CD4-positive, alpha-beta T cell treated with Interleukin-4 for 1 hour (primary cell): ENCODE measurements around the gene ZC3H4.
"Not testable (repeated sequence)": the region's sequence is repeated elsewhere in the genome, so short reads cannot be mapped to it uniquely, and the experiment has no call there.

Source experiments
- DNase-seq, 2 donors: peaks; one replicate each; pipeline ENCODE4 v3.0.0-alpha.2; 2020 to 2022

ZC3H4 gene

DNA sequence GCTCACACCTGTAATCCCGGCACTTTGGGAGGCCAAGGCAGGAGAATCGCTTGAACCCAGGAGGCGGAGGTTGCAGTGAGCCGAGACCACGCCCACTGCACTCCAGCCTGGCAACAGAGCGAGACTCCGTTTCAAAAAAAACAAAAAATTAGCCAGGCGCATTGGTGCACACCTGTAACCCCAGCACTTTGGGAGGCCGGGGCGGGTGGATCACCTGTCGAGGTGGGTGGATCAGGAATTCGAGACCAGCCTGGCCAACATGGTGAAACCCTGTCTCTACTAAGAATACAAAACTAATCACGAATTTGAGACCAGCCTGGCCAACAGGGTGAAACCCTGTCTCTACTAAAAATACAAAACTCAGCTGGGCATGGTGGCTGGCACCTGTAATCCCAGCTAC is 35.2 kb downstream of the ZC3H4 start:
- DNase-seq, result not testable (repeated sequence)

DNA sequence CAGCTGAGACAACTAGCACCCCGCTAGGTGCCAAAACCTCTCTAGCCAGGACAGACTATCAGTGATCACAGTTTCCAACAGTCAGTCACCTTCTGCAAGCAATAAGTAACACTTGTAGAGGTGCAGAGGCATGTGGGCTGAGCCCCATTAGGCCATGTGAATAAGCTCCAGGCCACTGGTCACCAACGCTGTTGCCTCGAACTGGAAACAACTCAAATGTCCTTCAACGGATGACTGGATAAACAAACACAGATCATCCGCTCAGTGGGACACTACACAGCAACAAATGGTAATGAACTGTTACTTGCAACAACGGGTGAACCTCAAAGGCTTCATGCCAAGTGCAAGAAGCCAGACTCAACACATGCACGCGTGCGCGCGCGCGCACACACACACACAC is 37.6 kb downstream of the ZC3H4 start:
- no peak for DNase-seq

DNA sequence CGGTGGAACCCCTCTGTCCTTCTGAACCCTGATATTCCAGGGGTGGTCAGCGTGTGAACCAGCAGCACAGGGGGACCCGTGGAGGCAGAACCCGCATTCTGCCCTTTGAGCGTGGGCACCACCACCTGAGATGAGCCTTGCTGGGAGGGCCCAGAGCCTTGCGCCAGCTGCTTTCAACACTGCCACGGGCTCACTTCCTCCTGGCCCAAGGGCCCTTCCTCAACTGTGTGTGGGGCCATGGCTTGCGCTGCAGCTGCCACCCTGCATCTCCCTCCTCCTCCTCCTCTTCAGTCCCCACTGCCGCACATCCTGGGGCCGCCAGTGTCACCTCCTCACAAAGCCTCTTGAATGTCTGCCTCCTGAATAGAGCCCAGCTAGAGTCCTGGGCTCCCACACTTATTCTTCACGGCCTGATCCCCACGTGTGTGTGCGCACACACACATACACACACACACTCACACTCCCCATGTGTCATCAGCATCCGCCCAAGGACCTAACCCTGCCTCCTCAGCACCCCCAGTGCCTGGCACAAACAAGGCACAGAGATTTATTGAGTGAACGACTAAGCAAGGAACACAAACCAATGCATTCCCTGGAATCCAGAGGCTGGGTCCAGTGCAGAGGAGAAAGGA is 38.3 kb downstream of the ZC3H4 start:
- DNase-seq, result peak in 1 of 2 donors; percentile 26

DNA sequence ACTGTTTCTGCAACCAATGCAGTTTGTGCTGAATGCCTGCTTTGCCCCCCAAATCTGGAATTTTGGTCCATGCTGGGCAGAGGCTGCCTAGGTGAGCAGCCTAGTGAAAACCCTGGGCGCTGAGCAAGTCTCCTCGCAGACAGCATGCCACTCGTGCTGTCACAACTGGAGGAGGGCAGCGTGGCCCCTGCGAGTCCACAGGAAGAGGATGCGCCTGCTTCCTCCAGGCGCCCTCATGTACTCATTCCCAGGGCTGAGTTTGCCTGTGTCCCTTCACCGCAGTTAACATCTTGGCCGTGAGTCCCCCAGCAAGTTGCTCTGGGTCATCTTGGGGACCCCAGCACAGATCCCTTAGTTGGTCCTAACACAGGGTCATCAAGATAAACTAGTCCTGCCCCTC is 39.0 kb downstream of the ZC3H4 start:
- no peak for DNase-seq

DNA sequence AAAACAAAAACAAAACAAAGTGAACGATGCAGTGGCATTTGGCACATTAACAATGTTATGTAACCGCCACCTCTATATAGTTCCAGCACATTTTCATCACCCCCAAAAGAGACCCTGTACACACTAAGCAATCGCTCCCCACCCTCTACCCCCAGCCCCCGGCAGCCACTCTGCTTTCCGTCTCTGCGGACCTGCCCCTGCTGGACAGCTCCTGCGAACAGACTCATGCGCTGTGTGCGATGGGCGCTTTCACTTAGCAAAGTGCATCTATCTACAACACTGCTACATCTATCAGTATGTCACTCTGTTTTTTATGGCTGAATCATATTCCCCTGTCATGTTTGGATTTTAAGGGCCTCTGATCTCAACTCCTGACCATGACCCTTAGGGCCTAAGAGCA is 40.0 kb downstream of the ZC3H4 start:
- DNase-seq, result no peak

DNA sequence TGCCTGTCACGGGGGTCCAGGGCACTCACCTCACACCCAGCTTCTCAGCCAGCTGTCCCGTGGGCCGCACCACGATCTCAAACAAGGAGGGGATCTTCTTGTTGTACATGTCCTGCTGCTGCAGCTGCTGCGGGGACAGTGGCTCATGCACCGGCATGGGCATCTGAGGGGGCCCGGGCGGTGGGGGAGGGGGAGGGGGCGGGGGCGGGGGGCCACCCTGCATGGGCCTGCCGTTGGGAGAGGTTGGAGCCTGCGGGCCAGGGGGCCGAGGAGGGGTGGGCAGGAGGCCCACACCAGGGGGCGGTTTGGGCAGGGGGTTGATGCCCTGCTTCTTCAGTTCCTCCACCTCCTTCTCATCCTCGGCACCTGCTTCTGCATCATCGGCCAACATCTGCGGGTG is 41.3 kb downstream of the ZC3H4 start:
- no peak for DNase-seq

DNA sequence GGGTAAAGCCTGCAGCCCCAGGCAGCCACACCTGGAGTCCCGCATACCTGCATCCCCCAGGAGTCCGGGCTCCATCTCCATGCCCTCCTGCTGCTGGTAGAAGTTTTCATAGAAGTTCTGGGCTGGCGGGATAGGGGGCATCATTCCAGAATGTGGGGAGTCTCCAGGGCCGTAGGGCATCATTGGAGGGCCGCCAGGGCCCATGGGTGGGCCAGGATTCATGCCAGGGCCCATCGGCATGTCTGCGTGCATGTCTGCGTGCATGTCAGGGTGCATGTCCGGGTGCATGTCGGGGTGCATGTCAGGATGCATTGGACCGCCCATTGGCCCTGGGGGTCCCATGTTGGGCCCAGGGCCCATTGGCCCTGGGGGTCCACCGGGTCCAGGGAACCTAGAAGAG is 41.8 kb downstream of the ZC3H4 start:
- DNase-seq, result no peak

DNA sequence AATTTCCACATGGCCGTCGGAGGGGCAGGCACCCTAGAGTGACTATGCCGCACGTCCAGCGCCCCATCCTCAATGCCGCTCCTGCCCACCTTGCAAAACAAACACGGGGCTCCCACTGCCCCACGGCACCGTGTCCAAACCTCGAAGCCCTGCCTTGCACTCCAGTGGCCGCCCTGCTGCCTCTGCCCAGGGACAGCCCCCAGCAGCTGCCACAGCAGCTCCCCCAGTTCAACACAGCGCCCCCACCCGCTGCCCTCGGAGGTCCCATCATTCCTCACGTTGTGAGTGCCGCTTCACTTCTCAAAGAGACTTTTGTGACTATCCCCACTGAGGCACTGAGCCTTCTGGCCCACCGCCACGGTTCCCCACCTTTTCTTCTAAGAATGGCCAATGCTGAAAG is 42.8 kb downstream of the ZC3H4 start:
- no peak for DNase-seq

DNA sequence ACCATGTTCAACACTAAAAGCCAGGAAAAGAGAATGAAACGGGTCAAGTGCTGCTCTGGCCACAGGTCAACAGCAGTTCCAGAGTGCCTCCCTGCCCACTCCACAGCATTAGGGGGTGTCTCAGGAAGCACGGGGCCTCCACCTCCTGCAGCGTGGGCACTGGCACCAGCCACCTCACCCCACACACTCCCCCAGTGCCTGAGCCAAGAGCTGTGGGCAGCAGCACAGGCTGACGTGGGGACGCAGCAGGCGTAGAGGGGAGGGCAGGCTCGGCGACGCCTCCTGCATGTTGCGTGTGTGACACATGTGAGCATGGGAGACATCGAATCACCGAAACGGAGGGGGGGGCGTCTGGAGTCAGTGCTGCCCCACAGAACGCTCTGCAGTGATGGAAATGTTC is 43.8 kb downstream of the ZC3H4 start:
- DNase-seq, result no peak

DNA sequence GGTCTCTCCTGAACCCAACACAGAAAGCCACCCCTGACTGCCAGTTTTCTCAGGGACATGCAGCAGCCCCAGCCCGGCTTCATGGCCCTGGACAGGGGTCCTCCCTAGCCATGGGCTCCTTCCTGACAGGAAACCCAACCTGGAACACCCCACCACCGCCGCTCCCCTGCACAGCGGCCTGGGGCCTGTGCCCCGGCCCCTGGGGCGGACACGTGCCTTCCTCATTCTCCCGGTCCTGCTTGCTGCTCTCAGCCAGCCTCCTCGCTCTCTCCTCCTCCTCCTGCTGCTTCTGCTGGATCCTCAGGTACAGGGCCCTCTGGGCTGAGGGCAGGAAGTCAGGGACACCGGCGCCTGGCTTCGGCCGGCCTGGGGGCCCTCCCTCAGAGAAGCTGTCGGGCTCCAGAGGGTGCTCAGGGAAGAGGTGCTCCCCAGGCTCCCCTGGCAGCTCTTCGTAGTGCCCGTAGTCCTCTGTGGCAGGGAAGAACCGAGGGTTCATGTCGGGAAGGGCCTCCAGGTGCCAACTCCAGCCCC is 44.6 kb downstream of the ZC3H4 start:
- DNase-seq, result no peak

DNA sequence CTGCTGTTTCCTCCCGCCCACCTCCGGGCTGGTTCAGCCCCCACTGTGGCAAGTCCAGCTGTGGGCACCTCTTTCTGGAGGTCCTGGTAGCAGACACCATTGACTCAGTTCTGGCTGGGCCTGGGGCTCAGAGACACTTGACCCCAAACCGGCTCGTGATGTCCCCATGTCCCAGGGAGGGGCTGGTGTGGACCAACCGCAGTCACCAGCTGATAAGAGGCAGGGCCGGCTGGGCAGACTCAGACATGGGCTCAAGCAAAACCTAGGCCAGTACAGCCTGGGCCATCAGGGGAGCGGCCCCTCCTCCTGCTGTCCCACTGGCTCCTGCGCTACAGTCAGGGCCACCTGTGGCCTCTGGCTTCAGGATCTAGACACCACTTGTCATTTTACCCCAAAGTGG is 45.3 kb downstream of the ZC3H4 start:
- DNase-seq, result no peak

DNA sequence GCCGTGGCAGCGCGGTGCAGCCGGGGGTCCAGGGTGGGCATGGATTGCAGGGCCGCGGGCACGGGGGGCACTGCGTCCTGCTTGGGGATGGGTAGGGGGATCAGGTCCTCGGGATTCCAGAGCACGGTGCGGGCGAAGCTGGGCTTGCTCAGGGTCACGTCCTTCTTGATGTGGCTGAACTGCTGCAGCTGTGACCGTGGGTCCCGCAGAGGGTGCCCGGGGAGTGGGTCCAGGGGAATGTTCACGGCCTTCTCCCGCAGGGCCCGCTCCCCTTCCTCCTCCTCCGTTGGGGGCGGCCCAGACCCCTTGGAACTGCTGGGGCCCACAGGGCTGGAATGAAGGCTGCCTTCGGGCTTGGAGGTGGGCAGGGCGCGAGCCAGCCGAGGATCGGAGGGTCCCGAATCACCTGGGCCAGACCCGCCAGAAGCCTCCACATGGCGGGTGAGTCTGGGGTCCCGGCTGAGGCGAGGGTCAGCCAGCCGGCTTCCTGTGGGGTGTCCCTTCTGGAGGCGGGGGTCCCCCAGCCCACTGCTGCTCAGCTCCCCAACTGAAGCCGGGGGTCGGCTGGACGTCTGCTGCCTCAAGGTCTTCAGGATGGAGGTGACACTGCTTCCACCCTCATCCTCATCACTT is 46.2 kb downstream of the ZC3H4 start:
- no peak for DNase-seq

DNA sequence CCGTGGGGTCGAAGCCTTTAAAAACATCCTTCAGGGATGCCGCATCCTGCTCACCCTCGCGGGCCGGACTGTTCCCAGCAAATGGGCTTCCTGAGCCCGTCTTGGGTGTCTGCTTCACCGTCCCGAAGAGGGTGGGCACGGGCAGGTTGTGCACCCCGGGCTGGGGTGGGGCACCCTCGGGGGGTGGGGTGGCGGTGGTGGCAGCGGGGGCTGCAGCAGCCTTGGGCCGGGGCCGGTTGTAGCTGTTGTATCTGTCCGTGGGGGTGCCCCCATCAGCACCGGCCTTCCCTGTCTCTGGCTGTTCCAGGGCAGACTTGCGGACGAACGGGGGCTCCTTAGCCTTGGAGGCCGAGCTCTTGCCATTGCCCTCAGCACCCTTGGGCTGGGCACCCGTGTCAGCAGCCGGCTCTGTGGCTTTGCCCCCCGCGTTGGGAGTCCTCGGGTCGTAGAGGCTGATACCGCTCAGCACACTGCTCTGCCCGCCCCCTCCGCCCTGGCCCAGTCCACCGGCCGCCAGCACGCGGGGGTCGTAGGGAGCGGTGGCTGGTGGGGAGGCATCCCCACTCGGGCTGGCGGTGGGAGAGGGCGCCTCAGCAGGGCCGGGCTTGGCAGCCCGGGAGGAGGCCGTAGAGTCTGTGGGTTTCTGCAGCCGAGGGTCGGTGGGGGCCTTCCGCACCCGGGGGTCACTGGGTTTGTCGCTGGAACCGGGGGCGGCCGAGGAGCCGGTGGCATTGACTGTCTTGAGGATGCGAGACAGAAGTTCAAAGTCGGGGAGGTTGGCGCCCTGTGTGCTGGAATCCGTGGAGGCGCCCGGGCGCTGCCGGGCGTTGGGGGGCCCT is 47.0 kb downstream of the ZC3H4 start:
- DNase-seq, result no peak

DNA sequence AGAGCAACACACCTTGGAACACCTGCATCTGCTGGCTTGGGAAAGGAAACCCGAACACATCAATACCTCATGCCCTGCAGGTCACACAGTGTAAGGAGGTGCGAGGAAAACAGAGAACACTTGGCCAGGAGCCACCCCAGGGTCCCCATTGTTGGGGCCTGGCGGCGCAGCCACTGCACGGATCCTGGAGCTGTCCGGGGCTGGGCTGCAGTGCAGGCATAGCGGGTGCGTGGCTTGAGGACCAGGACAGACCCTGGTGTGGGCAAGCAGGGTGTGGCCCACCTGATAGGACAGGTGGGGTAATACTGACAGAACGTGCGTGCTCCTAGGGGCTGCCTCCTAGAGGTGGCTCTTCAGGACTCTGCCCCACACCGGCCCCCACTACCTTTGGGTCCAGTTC is 48.3 kb downstream of the ZC3H4 start:
- DNase-seq, result no peak

DNA sequence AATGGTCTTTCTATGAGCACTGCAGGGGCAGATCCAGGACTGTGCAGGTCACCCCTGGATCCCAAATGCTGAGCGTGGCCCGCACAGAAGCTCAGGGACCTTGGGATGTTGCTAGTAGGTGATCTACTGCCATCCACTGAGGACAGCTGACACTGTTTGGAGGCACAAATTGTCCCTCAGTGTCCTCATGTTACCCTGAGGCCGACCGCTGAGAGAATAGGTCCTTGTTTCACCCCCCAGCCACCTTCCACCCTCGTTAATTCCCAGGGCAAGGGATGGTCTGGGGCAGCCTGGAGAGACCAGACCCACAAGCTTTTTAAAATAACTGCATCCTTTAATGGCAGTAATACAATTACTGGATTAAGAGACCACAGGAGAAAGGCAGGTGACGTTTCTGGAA is 49.7 kb downstream of the ZC3H4 start:
- DNase-seq, result no peak

DNA sequence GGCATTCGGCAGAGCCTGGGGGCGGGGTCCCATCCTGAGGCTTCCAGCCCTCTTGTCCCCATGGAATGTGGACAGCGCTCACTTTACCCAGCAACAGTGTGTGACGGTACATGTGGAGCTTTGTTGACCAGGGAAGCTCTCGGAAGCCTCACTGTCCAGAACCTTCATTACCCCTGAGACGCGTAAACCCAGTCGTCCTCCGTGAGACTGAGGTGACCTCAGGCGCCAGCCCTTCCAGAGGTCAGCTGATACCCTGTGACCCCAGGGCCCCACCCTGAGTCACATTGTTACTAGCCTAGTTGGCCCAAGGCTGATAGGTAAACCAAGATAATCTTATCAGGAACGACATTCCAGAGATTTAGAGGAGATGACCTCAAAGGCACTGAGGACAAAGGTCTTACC is 55.0 kb downstream of the ZC3H4 start:
- DNase-seq, result no peak

DNA sequence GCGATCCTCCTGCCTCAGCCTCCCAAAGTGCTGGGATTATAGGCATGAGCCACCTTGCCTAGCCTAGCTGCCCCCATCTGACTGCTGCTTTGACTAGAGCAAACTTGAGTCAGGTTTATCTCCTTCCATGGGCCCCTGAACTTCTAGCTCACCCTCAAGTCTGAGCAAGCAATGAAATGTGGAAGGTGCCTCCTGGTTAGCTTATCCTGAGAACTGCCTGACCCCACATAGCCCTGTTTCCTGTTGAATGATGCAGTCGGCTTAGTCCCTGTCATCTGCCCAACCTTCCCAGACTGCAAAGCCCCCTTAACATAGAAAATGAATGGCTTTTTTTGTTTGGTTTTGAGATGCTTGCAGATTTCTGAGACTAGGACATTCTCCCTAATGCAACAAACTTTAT is 56.2 kb downstream of the ZC3H4 start:
- DNase-seq, result no peak

DNA sequence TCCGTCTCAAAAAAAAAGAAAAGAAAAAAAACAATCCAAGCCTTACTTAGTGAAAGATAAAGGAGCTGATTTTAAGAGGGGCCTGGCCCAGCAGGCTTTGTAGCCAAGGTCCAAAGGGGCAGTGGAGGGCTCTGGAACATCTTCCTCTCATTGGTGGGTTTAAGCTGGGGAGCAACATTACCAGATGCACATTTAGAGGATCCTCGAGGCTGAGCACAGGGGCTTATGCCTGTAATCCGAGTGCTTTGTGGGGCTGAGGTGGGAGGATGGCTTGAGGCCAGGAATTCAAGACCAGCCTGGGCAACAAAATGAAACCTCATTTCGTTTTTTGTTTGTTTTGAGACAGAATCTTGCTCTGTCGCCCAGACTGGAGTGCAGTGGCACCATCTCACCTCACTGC is 57.2 kb downstream of the ZC3H4 start:
- DNase-seq, result no peak

DNA sequence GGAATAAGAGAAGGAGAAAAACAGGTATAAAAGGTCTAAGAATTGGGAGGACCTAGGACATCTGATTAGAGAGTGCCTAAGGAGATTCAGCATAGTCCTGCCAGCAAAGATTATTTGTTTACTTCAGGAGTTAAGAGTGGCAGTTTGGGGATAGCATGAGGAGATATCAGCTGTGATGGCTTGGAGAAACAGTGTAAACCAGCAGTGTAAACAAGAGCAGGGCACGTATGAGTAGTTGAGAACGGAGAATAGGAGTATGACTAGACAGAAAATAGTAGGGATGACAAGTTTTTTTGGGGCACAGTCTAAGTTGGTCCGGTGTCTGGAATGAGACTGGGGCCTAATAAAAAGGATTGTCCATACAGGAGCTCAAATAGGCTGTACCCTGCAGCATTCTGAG is 63.0 kb downstream of the ZC3H4 start:
- not testable (repeated sequence) for DNase-seq

DNA sequence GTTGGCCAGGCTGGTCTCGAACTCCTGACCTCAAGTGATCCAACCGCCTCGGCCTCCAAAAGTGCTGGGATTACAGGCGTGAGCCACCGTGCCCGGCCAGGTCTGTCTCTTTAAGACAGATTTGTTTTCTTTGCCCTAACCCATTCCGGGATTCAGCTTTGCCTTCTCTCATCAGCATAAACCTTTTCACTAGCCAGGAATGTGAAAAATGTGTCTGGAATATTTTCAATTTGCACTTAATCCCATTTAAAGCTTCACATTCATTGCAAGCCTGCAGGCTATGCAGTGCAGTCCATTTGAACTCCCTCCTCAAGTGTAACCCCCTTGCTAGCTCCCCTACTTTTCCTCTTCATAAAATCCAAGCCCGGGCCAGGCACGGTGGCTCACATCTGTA is 64.3 kb downstream of the ZC3H4 start:
- no peak for DNase-seq

DNA sequence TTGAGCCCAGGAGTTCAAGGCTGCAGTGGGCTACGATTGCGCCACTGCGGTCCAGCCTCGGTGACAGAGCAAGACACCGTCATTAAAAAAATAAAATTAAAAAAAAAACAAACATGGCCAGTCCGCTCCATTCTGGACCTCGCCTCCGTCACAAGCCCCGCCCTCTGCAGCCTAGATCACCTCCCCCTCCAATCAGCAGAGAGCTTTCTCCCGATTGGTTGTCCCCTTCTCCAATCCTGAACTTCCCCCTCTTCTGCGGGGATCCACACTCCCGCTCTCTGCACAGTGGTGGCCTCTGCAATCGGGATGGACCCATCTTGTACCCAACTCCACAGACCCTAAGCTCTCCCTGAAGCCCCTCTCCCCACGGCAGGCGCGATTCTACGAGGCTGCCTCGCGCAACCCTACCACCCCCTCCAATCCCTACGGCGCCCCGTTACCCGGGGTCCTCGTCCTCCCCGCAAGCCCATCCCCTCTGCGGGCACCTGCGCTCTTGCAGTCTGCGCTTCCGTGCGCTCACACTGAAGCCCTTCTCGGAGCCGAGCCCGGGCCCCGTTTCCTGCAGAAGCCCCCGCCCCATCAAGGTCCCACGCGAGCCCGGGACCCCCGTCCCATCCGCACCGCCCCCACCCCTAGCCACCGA is 65.7 kb downstream of the ZC3H4 start:
- peak; percentile 80 to 82 for DNase-seq

DNA sequence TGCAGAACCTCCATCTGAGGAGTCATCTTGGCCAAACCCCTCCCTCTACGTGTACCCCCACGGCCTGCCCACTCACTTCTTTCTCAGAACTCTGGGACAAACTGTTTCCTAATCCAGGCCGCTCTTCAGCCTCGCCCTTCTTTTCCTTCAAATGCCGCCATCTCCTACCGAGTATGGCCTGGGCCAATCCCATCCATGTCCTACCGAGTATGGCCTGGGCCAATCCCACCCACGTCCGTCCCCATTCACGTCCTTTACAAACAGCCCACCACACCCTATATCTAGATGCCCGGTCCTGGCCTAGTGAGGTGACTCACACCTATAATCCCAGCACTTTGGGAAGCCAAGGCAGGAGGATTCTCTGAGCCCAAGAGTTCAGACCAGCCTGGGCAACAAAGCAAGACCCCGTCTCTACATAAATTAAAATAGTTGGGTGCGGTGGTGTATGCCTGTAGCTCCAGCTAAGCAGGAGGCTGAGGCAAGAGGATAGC is 66.3 kb downstream of the ZC3H4 start:
- DNase-seq, result no peak

DNA sequence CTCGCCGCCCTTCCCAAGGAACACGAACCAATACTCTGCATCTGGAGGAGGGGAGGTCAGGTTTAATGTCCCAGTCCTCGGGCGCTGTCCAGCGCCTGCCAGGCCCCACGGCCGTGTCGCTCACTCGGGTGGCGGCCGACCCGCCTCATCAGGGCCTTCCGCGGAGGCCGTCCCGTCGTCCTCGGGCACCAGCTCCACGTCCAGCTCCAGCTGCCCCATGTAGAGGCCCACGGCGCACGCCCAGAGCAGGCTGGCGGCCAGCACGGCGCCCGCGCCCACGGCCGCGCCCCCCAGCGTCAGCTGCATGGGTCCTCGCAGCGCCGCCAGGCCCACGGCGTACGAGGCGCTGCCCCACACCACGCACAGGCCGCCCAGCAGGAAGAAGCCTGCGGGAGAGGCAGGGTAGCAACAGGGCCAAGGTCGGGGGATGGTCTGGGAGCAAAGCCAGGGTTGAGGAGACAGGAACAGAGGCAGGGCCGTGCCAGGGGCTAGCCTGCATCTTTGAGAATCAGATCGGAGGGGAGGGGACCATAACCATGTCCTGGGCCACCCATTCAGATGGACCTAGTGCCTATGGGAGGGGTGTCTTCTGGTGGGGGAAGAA is 67.6 kb downstream of the ZC3H4 start:
- no peak for DNase-seq
